Inferior parietal cortex (tissue), 1 donor: Measurements from ENCODE around the gene PCSK5.
"Not testable (repeated sequence)": the region's sequence is repeated elsewhere in the genome, so short reads cannot be mapped to it uniquely, and the experiment has no call there.

ENCODE experiments used
- DNase-seq: peaks from one replicate; pipeline ENCODE4 v3.0.0-alpha.2; 2016; ENCODE audit errors: extremely low spot score

PCSK5 gene

GRCh38 chr9:76007935-76008334, 117.5 kb downstream of the PCSK5 start:
- DNase-seq: no peak

- DNase-seq: no peak
These were observed 123.3 kb downstream of the PCSK5 start for GRCh38 chr9:76013809-76014208.

GRCh38 chr9:76018235-76018634, 127.8 kb downstream of the PCSK5 start:
- no peak for DNase-seq

- no peak for DNase-seq
These were observed 128.3 kb downstream of the PCSK5 start for GRCh38 chr9:76018761-76019160.

GRCh38 chr9:76020652-76021051, 130.2 kb downstream of the PCSK5 start:
- no peak for DNase-seq

GRCh38 chr9:76022317-76022716, 131.8 kb downstream of the PCSK5 start:
- DNase-seq: no peak

GRCh38 chr9:76023715-76024195, 133.3 kb downstream of the PCSK5 start:
- DNase-seq: peak; percentile 13

GRCh38 chr9:76025286-76025685, 134.8 kb downstream of the PCSK5 start:
- DNase-seq: no peak

GRCh38 chr9:76026796-76027195, 136.3 kb downstream of the PCSK5 start:
- DNase-seq: no peak

- no peak for DNase-seq
These were observed 136.9 kb downstream of the PCSK5 start for GRCh38 chr9:76027416-76027815.

- DNase-seq: no peak
These were observed 137.4 kb downstream of the PCSK5 start for GRCh38 chr9:76027861-76028260.

- DNase-seq: no peak
These were observed 141.7 kb downstream of the PCSK5 start for GRCh38 chr9:76032038-76032796.

- DNase-seq: no peak
These were observed 142.4 kb downstream of the PCSK5 start for GRCh38 chr9:76032797-76033373.

GRCh38 chr9:76034049-76034448, 143.6 kb downstream of the PCSK5 start:
- DNase-seq: no peak

GRCh38 chr9:76036762-76037161, 146.3 kb downstream of the PCSK5 start:
- no peak for DNase-seq

- no peak for DNase-seq
These were observed 147.2 kb downstream of the PCSK5 start for GRCh38 chr9:76037587-76038225.

GRCh38 chr9:76038431-76038830, 148.0 kb downstream of the PCSK5 start:
- no peak for DNase-seq

GRCh38 chr9:76044266-76044819, 153.9 kb downstream of the PCSK5 start:
- no peak for DNase-seq

- DNase-seq: no peak
These were observed 154.7 kb downstream of the PCSK5 start for GRCh38 chr9:76045221-76045620.

- DNase-seq: no peak
These were observed 158.9 kb downstream of the PCSK5 start for GRCh38 chr9:76049341-76049740.

GRCh38 chr9:76067696-76068095, 177.2 kb downstream of the PCSK5 start:
- DNase-seq: no peak

GRCh38 chr9:76077537-76077936, 187.1 kb downstream of the PCSK5 start:
- DNase-seq: no peak

- DNase-seq: not testable (repeated sequence)
These were observed 190.8 kb downstream of the PCSK5 start for GRCh38 chr9:76081281-76081680.
